GM12873 (cell line): ENCODE results near the gene MYRFL.

ENCODE experiments used
- TF ChIP-seq, protein P1 (sequence below): IDR thresholded peaks from 2 replicates; pipeline ENCODE4 v1.5.1; 2012; ENCODE audit warnings: low read depth, mild to moderate bottlenecking, moderate library complexity, low read length, control low read depth; ENCODE audit not compliant: insufficient read depth; ENCODE audit errors: missing control alignments

Gene MYRFL

DNA sequence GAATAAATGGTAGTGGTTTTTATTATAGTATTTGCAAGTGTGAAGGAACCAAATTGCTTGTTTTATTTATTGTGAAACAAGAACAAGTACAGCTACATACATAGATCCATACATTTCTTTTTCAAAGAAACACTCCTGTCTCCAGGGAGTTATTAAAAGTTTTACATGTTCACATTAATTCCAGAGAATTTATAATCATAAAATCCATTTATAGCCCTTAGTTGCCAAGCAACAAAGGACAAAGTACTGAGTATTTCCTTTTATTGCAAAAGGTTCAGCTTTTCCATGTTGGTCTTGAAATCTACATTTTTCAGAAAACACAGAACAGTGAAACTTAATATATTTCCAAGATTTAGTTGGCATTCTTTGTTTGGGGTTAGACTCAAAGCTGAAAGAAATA lies 9.5 kb downstream of the MYRFL start:
- TF ChIP-seq, protein P1, sequence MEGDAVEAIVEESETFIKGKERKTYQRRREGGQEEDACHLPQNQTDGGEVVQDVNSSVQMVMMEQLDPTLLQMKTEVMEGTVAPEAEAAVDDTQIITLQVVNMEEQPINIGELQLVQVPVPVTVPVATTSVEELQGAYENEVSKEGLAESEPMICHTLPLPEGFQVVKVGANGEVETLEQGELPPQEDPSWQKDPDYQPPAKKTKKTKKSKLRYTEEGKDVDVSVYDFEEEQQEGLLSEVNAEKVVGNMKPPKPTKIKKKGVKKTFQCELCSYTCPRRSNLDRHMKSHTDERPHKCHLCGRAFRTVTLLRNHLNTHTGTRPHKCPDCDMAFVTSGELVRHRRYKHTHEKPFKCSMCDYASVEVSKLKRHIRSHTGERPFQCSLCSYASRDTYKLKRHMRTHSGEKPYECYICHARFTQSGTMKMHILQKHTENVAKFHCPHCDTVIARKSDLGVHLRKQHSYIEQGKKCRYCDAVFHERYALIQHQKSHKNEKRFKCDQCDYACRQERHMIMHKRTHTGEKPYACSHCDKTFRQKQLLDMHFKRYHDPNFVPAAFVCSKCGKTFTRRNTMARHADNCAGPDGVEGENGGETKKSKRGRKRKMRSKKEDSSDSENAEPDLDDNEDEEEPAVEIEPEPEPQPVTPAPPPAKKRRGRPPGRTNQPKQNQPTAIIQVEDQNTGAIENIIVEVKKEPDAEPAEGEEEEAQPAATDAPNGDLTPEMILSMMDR, result no peak

DNA sequence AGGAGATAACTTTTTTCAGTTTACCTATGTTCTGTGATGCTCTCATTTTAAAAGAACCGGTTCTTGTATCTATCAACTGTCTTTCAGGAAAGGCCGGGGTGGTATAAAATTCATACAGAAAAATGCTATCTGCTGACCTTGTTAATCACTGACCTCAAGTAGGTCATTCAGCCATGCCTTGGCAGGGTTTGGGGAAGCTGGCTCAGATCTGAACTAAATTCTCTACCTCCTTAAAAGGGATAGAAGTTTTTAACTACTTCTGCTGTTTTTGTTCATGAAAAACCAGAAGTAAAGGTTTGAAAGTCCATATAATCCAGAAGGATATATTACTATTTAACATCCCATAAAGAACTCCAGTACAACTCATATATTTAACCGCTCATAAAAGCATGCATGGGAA lies 10.1 kb downstream of the MYRFL start:
- TF ChIP-seq, protein P1, result no peak

DNA sequence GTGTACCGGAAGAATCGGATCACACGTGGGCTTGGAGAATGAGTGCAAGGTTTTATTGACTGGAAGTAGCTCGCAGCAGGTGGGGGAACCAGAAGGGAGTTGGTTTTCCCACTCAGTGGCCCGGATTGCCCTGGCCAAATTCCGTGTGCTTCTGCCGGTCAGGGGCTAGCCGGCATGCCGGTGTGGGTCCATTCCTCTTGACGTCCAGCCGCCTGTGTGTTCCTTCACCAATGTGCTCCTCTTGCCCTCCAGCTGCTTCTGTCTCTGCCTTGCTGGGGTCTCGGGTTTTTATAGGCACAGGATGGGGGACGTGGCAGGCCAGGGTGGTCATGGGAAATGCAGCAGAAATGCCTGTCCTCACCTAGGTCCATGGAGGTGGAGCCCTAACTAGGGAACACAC lies 11.0 kb downstream of the MYRFL start:
- TF ChIP-seq, protein P1, result no peak

DNA sequence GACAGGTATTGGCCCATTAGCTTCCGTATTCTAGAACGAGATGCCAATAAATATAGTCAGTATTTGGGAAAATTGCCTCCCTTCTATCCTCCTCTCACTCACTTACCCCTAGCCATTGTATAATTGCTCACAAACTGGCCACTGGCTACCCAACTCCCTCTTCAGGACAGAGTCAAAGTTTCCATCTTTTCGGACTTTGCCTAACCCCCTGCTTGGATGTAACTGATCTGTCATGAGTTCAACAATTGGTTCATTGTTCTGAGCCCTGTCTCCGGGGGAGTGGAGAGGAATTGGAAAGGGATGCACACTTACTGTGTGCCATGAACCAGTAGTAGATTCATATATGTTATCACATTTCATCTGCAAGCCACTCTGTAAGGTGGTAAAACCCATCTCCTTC lies 12.2 kb downstream of the MYRFL start:
- TF ChIP-seq, protein P1, result no peak

DNA sequence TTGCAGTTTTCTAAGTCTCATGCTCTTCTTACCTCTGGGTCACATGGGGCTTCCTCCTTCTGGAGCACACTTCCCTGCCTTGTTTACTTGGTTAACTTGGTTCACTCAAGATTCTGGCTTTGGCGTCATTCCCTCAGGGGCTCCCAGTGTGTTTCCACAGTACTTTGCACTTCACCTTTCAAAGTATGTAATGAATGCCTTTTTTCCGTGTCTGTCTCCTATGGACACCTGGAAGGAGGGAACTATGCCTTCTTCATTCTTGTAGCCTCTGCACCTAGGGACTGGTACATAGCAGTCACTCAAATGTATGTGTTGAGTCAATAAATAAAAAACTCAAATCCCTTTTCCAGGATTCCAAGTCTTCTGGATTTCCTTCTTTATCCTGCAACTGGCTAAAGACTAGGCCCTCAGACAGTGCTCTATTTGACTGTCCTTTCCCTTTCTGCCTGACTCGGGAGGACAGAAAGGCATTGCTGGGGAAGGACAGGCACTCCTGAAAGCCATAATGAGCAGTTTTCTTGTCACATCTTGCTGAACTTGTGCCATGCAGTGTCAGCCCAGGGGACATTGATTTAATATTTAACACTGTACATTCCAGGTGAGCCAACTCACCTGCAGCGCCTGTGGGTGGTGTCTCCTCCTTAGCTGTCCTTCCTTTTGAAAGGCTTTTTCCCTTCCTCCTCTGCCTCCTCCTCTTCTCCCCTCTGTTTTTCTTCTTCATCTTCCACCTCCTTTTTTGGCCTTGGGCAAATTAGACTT lies 12.8 kb downstream of the MYRFL start:
- TF ChIP-seq, protein P1, result no peak

DNA sequence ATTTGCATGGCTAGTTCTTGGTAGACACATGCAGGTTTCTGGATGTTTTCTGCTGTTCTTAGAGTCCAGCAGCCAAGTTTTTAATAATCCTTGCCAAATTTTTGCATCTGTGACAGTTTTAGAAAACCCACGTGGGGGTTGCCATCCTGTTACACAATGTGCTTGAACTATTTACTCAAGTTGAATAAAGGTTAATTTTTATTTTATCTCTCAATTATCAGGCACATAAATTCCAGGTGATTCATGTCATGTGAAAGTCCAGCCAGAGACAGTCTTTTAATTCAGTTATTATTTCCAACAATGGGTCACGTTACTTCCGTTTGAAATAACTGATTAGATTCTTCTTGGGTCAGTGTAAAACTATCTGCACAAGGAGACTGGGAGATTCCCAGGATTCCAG lies 15.7 kb downstream of the MYRFL start:
- TF ChIP-seq, protein P1, result no peak

DNA sequence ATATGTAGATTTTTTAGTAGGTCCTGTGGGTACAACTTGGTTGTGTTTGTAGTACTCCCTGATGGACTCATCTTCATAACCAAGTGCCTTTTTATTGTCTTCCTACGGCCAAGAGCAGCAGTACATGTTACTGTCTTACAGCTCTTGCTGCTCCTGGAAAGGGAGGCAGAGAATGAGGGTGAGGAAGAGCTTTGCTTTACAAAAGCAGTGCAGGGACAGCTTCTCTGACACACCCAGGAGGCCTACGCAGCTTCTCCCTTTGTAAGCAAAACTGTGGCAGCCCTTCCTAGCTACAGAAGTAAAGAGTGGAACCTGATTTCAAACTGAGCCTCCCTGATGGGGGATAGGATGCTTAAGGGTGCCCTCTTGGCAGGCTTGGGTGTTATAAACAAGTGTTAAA lies 18.6 kb downstream of the MYRFL start:
- TF ChIP-seq, protein P1, result no peak
